GM12892 (cell line): Measurements from ENCODE around the gene EMC1.

Experiments
- POLR2A ChIP-seq: IDR thresholded peaks from 2 replicates; pipeline ENCODE4 v1.6.1; 2011; ENCODE audit warnings: low read depth, low read length, control low read depth
- POLR2AphosphoS5 ChIP-seq: IDR thresholded peaks from 2 replicates; pipeline ENCODE4 v1.6.1; 2011; ENCODE audit warnings: low read depth, low read length, control low read depth
- TAF1 ChIP-seq: IDR thresholded peaks from 2 replicates; pipeline ENCODE4 v1.6.1; 2011; ENCODE audit warnings: low read depth, mild to moderate bottlenecking, control low read depth, low read length, borderline replicate concordance

- TF ChIP-seq POLR2A (no peak), TAF1 (no peak), POLR2AphosphoS5 (no peak)
Measured at GRCh38 chr1:19213580-19213979, 37.7 kb downstream of the EMC1 start.
